ENCODE data around the gene PCYT2. TPM values are rescaled to one million over a fixed set of nuclear protein-coding genes. Genes with fewer than 3 reads are reported as not detected.

PCYT2 gene
- total RNA-seq, 1 donor from 2014 or later, result 26.8 TPM

DNA sequence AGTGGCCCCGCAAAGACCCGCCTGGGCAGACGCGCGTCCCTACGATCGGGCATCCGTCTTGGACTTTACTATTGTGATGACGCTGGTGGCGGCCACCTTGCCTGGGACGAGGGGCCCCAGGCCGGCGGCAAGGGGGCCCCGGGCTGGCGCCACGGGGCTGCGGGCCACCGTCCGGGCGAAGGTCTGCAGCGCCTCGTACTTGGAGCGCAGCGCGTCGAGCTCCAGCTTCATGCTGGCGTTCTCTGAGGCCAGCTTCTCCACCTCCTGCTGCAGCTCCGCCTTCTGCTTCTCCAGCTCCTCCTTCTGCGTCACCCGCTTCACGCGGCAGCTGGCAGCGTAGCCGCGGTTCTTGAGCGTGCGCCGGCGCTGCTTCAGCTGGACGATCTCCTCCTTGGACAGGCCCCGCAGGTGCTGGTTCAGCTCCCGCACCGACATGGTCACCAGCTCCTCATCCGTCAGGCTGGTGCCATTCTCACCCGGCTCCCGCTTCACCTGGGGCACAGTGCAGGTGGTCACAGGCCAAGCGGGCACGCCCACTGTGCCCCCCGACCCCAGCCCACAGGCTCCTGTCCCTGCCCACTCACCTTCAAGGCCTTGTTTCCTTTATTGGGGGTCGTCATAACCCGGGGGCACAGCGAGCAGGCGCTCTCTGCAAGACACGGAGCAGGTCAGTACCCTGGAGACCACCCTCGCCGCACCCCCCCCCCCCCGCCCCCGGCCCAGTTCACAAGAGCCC, 11.5 kb upstream of the PCYT2 start:
- no peak overlapping the region for H3K4me3 Mint-ChIP-seq (ENCODE audit: unreplicated experiment)
- peaks cover 20% of the 10 kb centered on the region for H3K27me3 Mint-ChIP-seq (ENCODE audit: unreplicated experiment)
- DNase-seq (ENCODE audit: low spot score), result no peak
- H3K9me3 Mint-ChIP-seq (ENCODE audit: unreplicated experiment), result no peaks in the 10 kb centered on the region
- peaks cover 13% of the 10 kb centered on the region for H3K4me1 Mint-ChIP-seq (ENCODE audit: unreplicated experiment)
- peaks cover 8% of the 10 kb centered on the region for H3K36me3 Mint-ChIP-seq (ENCODE audit: low read depth, unreplicated experiment)
- H3K27ac Mint-ChIP-seq (ENCODE audit: unreplicated experiment), result no peak overlapping the region
- TF ChIP-seq, protein P1, sequence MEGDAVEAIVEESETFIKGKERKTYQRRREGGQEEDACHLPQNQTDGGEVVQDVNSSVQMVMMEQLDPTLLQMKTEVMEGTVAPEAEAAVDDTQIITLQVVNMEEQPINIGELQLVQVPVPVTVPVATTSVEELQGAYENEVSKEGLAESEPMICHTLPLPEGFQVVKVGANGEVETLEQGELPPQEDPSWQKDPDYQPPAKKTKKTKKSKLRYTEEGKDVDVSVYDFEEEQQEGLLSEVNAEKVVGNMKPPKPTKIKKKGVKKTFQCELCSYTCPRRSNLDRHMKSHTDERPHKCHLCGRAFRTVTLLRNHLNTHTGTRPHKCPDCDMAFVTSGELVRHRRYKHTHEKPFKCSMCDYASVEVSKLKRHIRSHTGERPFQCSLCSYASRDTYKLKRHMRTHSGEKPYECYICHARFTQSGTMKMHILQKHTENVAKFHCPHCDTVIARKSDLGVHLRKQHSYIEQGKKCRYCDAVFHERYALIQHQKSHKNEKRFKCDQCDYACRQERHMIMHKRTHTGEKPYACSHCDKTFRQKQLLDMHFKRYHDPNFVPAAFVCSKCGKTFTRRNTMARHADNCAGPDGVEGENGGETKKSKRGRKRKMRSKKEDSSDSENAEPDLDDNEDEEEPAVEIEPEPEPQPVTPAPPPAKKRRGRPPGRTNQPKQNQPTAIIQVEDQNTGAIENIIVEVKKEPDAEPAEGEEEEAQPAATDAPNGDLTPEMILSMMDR (IDR thresholded peaks at IDR 0.05; ENCODE audit: unreplicated experiment), result no peak

DNA sequence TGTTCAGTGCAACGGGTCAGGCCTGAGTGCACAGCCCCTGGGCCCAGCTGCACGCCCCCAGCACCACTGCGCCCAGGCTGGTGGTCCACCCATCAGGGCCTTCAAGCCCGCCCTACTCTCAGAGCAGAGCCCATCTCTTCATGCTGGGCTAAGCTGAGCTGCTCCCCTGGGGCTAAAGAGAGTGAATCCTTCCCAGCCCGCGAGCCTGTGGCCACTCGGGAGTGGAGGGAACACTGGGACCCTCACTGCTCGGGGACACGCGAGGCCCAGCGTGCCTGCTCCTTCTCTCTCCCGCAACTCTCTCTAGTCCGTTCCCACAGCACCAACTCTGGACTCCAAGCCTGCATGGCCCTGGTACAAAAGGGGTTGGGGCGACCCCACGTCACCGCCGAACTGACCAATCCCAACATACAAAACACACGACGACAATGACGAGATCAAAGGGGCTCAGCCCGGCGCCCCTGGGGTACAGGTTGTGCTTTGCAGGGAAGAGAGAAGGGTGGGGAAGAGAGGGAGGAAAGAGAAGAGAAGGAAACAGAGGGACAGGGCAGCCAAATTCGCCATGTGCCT, 10.9 kb upstream of the PCYT2 start:
- TF ChIP-seq, protein P1 (IDR thresholded peaks at IDR 0.05; ENCODE audit: unreplicated experiment), result no peak
- no peak for DNase-seq (ENCODE audit: low spot score)
- Mint-ChIP-seq H3K27me3 (ENCODE audit: unreplicated experiment) (peaks cover 23% of the 10 kb centered on the region), H3K27ac (ENCODE audit: unreplicated experiment) (no peak overlapping the region), H3K4me3 (ENCODE audit: unreplicated experiment) (peak overlapping the region; percentile 21), H3K9me3 (ENCODE audit: unreplicated experiment) (no peaks in the 10 kb centered on the region), H3K4me1 (ENCODE audit: unreplicated experiment) (peaks cover 16% of the 10 kb centered on the region), H3K36me3 (ENCODE audit: low read depth, unreplicated experiment) (peaks cover 11% of the 10 kb centered on the region)

DNA sequence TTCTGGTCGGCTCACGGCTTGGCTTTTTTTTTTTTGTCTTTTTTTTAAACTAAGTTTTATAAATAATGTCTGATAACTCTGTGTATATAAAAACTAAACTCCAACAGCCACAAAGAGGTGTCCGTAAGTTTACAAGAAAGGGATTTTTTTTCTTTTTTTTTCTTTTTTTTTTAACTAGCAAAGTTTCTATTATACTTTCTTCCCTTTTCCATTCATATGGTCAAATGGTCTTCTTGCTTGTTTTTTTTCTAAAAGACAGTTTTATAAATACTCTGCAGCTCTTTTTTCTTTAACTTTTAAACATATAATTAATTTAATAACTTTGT, 10.3 kb upstream of the PCYT2 start:
- no peak overlapping the region for H3K27ac Mint-ChIP-seq (ENCODE audit: unreplicated experiment)
- TF ChIP-seq, protein P1 (IDR thresholded peaks at IDR 0.05; ENCODE audit: unreplicated experiment), result no peak
- H3K27me3 Mint-ChIP-seq (ENCODE audit: unreplicated experiment), result peaks cover 22% of the 10 kb centered on the region
- peaks cover 14% of the 10 kb centered on the region for H3K36me3 Mint-ChIP-seq (ENCODE audit: low read depth, unreplicated experiment)
- H3K9me3 Mint-ChIP-seq (ENCODE audit: unreplicated experiment), result no peaks in the 10 kb centered on the region
- DNase-seq (ENCODE audit: low spot score), result no peak
- peaks cover 16% of the 10 kb centered on the region for H3K4me1 Mint-ChIP-seq (ENCODE audit: unreplicated experiment)
- H3K4me3 Mint-ChIP-seq (ENCODE audit: unreplicated experiment), result no peak overlapping the region

DNA sequence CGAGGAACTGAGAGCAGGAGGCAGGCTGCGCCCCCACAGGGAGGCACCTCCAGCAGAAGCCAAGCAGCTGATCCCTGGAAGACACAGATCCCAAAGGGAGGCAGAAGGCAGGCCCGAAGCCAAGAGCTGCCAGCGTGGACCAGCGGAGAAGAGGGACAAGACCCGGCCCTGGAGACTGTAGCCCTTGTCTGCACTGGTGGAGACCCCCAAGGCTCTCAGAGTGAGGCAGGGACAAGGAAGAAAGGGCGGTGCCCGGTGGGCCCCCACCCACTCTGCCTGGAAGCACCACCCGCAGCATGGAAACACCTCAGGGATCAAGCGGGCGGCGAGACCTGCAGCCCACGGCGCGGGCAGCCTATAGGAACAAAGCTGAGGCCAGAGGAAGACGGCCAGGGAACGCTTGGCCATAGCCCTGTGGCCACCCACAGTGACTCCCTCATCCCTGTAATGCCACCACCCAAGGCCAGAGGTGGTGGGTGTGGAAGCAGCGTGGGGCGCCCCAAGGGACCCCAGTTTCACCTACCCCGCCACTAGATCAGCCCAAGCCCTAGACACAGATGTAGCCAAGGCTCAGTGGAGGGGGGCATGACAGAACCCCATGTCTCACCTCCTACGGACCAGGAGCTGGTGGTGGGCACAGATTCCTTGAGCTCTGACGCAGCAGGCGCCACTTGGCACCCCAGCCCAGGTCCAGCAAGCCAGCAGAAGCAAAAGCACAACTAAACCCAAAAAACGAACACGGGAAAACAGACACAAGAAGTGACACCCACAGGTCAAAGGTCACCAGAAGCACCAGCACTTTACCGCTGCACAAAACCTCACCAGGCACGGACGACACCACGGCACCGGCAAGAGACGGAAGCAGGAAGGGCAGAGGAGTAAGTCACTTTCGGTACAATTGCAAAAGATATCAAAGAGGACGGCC, 9.7 kb upstream of the PCYT2 start:
- DNase-seq (ENCODE audit: low spot score), result no peak
- Mint-ChIP-seq H3K36me3 (ENCODE audit: low read depth, unreplicated experiment) (peaks cover 19% of the 10 kb centered on the region), H3K9me3 (ENCODE audit: unreplicated experiment) (no peaks in the 10 kb centered on the region), H3K4me3 (ENCODE audit: unreplicated experiment) (peak overlapping the region; percentile 16), H3K4me1 (ENCODE audit: unreplicated experiment) (peaks cover 10% of the 10 kb centered on the region), H3K27ac (ENCODE audit: unreplicated experiment) (no peak overlapping the region), H3K27me3 (ENCODE audit: unreplicated experiment) (peaks cover 18% of the 10 kb centered on the region)
- TF ChIP-seq, protein P1 (IDR thresholded peaks at IDR 0.05; ENCODE audit: unreplicated experiment), result no peak

All from endothelial cell (in vitro differentiated cells).